ENCODE data around the gene SLC25A23. TPM values are rescaled to one million over a fixed set of nuclear protein-coding genes. Genes with fewer than 3 reads are reported as not detected.
"Not testable (repeated sequence)": the region's sequence is repeated elsewhere in the genome, so short reads cannot be mapped to it uniquely, and the experiment has no call there.

The SLC25A23 gene
- polyA plus RNA-seq, 1 donor, result 34.2 TPM

DNA sequence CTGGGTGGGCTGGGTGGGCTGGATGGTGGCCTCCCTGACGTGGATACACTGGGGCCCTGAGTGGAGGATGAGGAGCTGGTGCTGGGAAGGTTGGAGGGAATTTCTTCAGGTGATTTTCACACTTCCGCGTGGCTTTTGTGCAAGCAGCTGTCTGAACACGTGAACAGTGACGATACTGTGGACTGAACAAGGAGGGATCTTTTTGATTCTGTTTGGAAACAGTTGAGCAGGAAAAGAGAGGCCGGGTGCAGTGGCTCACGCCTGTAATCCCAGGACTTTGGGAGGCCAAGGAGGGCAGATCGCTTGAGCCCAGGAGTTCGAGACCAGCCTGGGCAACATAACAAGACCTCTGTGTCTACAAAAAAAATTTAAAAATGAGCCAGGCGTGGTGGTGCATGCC, 57.5 kb downstream of the SLC25A23 start:
- no peak for DNase-seq (ENCODE audit: low read depth)

DNA sequence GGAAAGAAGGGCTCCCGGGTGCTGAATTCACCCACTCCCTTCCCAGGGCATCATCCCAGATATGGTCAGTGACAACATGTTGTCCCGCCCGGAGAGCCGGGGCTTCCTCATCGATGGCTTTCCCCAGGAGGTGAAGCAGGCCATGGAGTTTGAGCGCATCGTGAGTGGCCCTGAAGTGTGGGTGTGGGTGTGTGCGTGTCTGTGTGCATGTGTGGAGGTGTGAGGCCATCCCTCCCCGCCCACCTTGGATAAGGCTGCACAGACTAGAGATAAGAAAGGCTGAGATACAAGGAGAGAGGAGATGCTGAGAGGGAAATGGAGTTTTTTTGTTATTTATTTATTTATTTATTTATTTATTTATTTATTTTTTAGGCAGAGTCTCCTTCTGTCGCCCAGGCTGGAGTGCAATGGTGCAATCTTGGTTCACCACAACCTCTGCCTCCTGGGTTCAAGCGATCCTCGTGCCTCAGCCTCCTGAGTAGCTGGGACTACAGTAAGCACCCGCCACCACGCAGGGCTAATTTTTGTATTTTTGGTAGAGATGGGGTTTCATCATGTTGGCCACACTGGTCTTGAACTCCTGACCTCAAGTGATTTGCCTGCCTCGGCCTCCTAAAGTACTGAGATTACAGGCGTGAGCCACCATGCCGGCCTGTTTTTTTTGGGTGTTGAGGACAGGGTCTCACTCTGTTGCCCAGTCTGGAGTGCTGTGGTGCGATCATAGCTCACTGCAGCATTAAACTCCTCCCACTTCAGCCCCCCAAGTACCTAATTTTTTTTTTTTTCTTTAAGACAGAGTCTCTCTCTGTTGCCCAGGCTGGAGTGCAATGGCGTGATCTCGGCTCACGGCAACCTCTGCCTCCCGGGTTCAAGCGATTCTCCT, 59.3 kb downstream of the SLC25A23 start:
- not testable (repeated sequence) for DNase-seq (ENCODE audit: low read depth)

DNA sequence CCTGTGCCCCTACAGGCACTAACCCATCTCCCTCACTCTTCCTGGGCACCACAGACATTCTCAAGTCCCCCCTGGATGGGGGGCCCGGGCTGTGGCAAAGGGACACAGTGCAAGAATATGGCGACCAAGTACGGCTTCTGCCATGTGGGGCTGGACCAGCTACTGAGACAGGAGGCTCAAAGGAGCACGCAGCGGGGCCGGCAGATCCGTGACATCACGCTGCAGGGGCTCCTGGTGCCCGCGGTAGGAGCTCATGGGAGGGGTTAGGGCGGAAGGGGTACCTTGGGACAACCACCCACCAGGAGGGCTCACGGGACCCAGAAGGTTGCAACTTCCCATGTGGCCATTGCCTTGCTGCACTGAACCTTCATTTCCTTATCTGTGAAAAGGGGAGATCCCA, 63.3 kb downstream of the SLC25A23 start:
- DNase-seq (ENCODE audit: low read depth), result no peak

DNA sequence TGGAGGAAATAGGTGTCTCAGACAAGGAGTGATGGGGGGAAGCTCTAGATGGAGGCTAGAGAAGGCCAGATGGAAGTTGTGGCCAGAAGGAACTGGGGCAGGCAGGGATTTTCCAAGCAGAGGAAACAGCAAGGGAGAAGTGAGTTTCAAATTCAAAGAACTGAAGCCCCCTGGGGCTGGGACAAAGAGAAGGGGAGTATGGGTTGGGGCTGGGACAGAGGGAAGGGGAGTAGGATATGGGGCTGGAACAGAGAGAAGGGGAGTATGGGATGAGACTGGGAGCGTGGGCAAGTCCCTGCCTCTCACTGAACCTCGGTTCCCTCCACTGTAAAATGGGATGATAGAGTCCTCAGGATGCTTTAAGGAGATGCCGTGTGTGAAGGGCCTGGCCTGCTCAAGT, 64.8 kb downstream of the SLC25A23 start:
- no peak for DNase-seq (ENCODE audit: low read depth)

DNA sequence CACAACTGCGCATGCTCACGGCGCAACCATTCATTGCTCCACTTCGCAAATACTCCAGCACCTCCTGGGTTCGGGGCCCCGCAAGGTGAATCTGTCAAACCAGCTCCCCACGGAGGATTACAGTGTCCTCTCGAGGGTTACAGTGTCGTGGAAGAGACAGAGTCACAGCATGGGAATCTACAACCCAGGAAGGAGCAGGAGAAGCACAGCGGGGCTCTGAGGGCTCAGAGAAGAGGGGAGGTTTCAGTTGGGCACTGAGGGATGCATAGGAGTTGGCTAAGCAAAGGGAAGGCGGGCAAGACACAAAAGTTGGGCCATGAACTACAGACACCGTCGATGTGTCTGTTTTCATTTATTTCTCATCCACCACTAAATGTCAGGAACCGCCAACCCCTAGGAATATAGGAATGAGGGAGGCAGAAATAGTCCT, 65.6 kb downstream of the SLC25A23 start:
- no peak for DNase-seq (ENCODE audit: low read depth)

DNA sequence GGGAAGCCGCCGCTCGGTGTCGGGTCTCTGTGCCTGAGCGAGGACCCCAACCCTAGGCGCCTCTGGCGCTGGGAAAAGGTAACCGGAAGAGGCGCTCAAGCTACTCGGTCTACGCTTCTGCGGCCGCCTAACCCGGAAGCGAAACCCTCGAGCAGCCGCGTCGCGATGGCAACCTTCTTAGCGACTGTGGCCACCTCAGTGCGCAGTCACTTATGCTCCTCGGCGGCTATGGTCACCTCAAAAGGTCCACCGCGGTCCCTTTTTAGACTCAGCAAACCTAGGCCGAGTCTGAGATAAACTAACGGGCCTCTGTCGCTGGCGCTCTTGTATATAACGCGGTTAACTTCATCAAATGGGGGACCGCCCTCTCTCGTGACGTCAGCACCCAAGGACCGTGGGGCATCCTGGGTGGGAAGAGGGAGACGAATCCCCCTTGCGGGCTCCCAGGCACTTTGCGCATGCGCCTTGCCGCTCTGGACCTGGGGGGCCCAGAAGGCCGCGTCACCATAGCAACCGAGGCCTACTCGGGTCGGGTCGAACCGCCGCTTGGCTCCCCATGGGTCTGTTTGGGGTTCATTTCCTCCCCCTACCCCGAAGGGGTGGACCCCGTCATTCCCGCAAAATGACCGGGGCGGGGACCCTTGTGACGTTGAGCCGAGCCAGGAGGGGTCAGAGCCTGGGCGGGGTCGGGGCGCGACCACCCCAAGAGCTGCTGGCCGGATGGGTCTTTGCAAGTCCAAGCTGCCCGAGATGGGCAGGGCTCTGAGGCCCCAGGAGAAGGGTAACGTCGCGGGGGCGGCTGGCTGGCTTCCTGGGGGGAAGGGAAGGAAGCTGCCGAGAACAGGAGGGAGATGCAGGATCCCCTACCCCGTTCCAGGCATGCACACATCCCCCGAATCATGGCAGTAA, 66.3 kb downstream of the SLC25A23 start, which contains the start of gene GTF2F1:
TSS of gene GTF2F1 (minus strand) at position 91 of the 909 bp plus-strand sequence. CDS start 169 bp downstream, outside the sequence.
- peak; percentile 89 for DNase-seq (ENCODE audit: low read depth)

DNA sequence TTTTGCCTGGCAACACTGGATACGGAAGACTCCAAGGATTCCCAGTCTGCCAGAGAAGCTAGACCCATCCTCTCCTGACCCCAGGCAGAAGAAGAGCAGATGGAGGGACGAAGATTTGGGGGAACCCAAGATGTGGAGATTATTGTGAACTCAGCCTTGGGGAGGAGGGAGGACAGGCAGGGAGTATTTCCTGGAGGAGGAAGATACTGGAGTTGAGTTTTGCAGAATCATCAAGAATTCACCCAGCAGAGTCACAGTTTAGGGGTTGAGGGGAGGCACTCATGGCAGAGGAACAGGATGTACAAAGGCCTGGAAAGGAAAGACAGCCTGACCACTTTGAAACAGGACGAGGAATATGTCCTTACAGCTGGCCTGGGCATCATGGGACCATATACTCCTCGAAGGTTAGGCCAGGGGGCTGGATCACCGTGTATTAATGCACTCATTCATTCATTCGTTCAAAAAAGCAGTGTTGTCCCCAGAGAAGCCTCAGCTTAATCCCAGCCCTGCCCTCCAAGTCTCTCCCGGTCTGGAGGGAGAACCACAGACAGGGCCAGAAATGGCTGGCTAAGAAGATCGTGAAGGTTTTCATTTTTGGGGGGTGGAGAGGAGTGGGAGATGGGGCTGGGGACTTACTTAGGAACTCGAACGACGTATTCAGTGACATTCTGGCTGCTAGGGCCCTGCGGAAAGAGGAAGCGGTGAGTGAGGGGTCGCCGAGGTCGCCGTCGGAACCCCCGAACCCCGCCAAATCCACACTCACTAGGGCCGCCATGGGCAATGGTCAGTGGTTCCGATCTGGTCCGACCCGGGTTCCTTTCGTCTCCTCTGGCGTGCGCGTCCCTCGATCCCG, 67.1 kb downstream of the SLC25A23 start:
- DNase-seq (ENCODE audit: low read depth), result no peak

Other genes with a start within 250 kb of the SLC25A23 start
- gene MLLT1, start 179.8 kb downstream of the SLC25A23 start, polyA plus RNA-seq (ENCODE audit: insufficient read length), result 46.1 TPM
- 0.13 TPM for gene ACER1, start 126.2 kb downstream of the SLC25A23 start, polyA plus RNA-seq (ENCODE audit: insufficient read length)
- gene CLPP, start 98.3 kb downstream of the SLC25A23 start, polyA plus RNA-seq (ENCODE audit: insufficient read length), result 50.1 TPM
- gene ALKBH7, start 87.0 kb downstream of the SLC25A23 start, polyA plus RNA-seq (ENCODE audit: insufficient read length), result 94.8 TPM
- 1.1 TPM for gene PSPN, start 83.9 kb downstream of the SLC25A23 start, polyA plus RNA-seq (ENCODE audit: insufficient read length)
- 59.2 TPM for gene GTF2F1, start 66.6 kb downstream of the SLC25A23 start, polyA plus RNA-seq (ENCODE audit: insufficient read length)
- gene KHSRP, start 35.0 kb downstream of the SLC25A23 start, polyA plus RNA-seq (ENCODE audit: insufficient read length), result 174 TPM
- gene SLC25A41, start 26.0 kb downstream of the SLC25A23 start, polyA plus RNA-seq (ENCODE audit: insufficient read length), result 0.23 TPM
- not detected for gene CRB3, start 4.5 kb upstream of the SLC25A23 start, polyA plus RNA-seq (ENCODE audit: insufficient read length)
- 0.63 TPM for gene DENND1C, start 22.0 kb upstream of the SLC25A23 start, polyA plus RNA-seq (ENCODE audit: insufficient read length)
- gene TUBB4A, start 42.5 kb upstream of the SLC25A23 start, polyA plus RNA-seq (ENCODE audit: insufficient read length), result 0.57 TPM
- 0.92 TPM for gene TNFSF9, start 71.2 kb upstream of the SLC25A23 start, polyA plus RNA-seq (ENCODE audit: insufficient read length)
- 0.72 TPM for gene CD70, start 131.4 kb upstream of the SLC25A23 start, polyA plus RNA-seq (ENCODE audit: insufficient read length)
- gene TNFSF14, start 210.4 kb upstream of the SLC25A23 start, polyA plus RNA-seq (ENCODE audit: insufficient read length), result 0.11 TPM

Measured in forelimb muscle (tissue), 1 donor.